GM18505 (cell line): ENCODE data around the gene SLC16A5.
A peak's percentile ranks its signal among the peaks of the same experiment; 100 is the strongest.
"Not testable (repeated sequence)": the region's sequence is repeated elsewhere in the genome, so short reads cannot be mapped to it uniquely, and the experiment has no call there.

ENCODE experiments used
- ATAC-seq: cut with Tn5 transposase; IDR thresholded peaks from one replicate; pipeline ENCODE4 v1.9.1; 2021; ENCODE audit not compliant: unreplicated experiment
- POLR2A ChIP-seq: IDR thresholded peaks from 4 replicates; pipeline ENCODE4 v1.6.1; 2011; ENCODE audit warnings: borderline replicate concordance; ENCODE audit not compliant: insufficient read depth, insufficient read length; ENCODE audit errors: extremely low read depth

The SLC16A5 gene

GRCh38 chr17:75087558-75088453 is at the start of gene SLC16A5:
TSS of gene SLC16A5 (plus strand) at chr17:75087954. CDS start at chr17:75093637, 5,683 bp downstream.
- peak; percentile 43 for ATAC-seq
- peak; percentile 63 for TF ChIP-seq POLR2A

- TF ChIP-seq POLR2A, result no peak
Measured at GRCh38 chr17:75039238-75039637, 48.5 kb upstream of the SLC16A5 start.

GRCh38 chr17:75041656-75042280 is 46.0 kb upstream of the SLC16A5 start:
- no peak for TF ChIP-seq POLR2A
- ATAC-seq, result no peak

More at GRCh38 chr17:75039238-75039637, 48.5 kb upstream of the SLC16A5 start:
- no peak for ATAC-seq

GRCh38 chr17:75043789-75044188 is 44.0 kb upstream of the SLC16A5 start:
- ATAC-seq, result not testable (repeated sequence)

- no peak for ATAC-seq
Measured at GRCh38 chr17:75044716-75045115, 43.0 kb upstream of the SLC16A5 start.

GRCh38 chr17:75045946-75046406 is 41.8 kb upstream of the SLC16A5 start:
- not testable (repeated sequence) for ATAC-seq

More at GRCh38 chr17:75044716-75045115, 43.0 kb upstream of the SLC16A5 start:
- no peak for TF ChIP-seq POLR2A

GRCh38 chr17:75046407-75047289 is 41.1 kb upstream of the SLC16A5 start, which contains the start of the genes ATP5PD and KCTD2:
TSS of gene ATP5PD (minus strand) at chr17:75046969. CDS start at chr17:75042650, 4,319 bp downstream.
TSS of gene KCTD2 (plus strand) at chr17:75047225. CDS start at chr17:75047251, 26 bp downstream.
- TF ChIP-seq POLR2A, result peak; percentile 91

GRCh38 chr17:75047398-75048098 is 40.2 kb upstream of the SLC16A5 start:
- no peak for ATAC-seq
- TF ChIP-seq POLR2A, result no peak

More at GRCh38 chr17:75046407-75047289, 41.1 kb upstream of the SLC16A5 start, which contains the start of the genes ATP5PD and KCTD2:
- ATAC-seq, result peak; percentile 92

GRCh38 chr17:75048249-75048878 is 39.4 kb upstream of the SLC16A5 start:
- TF ChIP-seq POLR2A, result no peak
- ATAC-seq, result no peak

GRCh38 chr17:75049057-75049456 is 38.7 kb upstream of the SLC16A5 start:
- no peak for ATAC-seq
- no peak for TF ChIP-seq POLR2A

- ATAC-seq, result no peak
Measured at GRCh38 chr17:75049706-75050105, 38.0 kb upstream of the SLC16A5 start.

GRCh38 chr17:75051941-75052340 is 35.8 kb upstream of the SLC16A5 start:
- ATAC-seq, result no peak
- TF ChIP-seq POLR2A, result no peak

More at GRCh38 chr17:75049706-75050105, 38.0 kb upstream of the SLC16A5 start:
- TF ChIP-seq POLR2A, result no peak
